Osteocyte (in vitro differentiated cells): Measurements from ENCODE around the gene ZCCHC7. TPM values are rescaled to one million over a fixed set of nuclear protein-coding genes. Genes with fewer than 3 reads are reported as not detected.
"Not testable (repeated sequence)": the region's sequence is repeated elsewhere in the genome, so short reads cannot be mapped to it uniquely, and the experiment has no call there.

ENCODE experiments used
- DNase-seq: peaks from one replicate; pipeline ENCODE4 v3.0.0; 2021; ENCODE audit warnings: mixed read lengths; ENCODE audit not compliant: unreplicated experiment; ENCODE audit errors: extremely low spot score
- H3K27ac Mint-ChIP-seq: one replicate; pipeline ENCODE4 v1.8.0; 2021; ENCODE audit warnings: mild to moderate bottlenecking, mixed read lengths; ENCODE audit not compliant: unreplicated experiment
- H3K27me3 Mint-ChIP-seq: one replicate; pipeline ENCODE4 v1.8.0; 2021; ENCODE audit warnings: mixed read lengths; ENCODE audit not compliant: unreplicated experiment
- H3K36me3 Mint-ChIP-seq: one replicate; pipeline ENCODE4 v1.8.0; 2021; ENCODE audit warnings: mixed read lengths; ENCODE audit not compliant: unreplicated experiment
- H3K4me1 Mint-ChIP-seq: one replicate; pipeline ENCODE4 v1.8.0; 2021; ENCODE audit warnings: mixed read lengths; ENCODE audit not compliant: unreplicated experiment
- H3K4me3 Mint-ChIP-seq: one replicate; pipeline ENCODE4 v1.8.0; 2021; ENCODE audit warnings: mild to moderate bottlenecking, moderate library complexity, mixed read lengths; ENCODE audit not compliant: unreplicated experiment
- H3K9me3 Mint-ChIP-seq: one replicate; pipeline ENCODE4 v1.8.0; 2021; ENCODE audit warnings: mixed read lengths; ENCODE audit not compliant: unreplicated experiment
- CTCF ChIP-seq: fragments of 200-600 bp; sonication (generic); IDR thresholded peaks from 2 replicates; pipeline ENCODE4 v1.5.0; 2021; ENCODE audit warnings: antibody characterized with exemption, mild to moderate bottlenecking, moderate library complexity
- long read RNA-seq: library from polyadenylated mRNA; unstranded; transcript quantifications from one replicate; pipeline ENCODE4 v2.0.0, GENCODE V29; 2021
- total RNA-seq: library from RNA; stranded (reverse); gene quantifications from 2 replicates; pipeline ENCODE4 v1.2.1, GENCODE V29; 2021

Gene ZCCHC7
- 22.8 and 27.1 TPM in 2 replicates for total RNA-seq
- long read RNA-seq, transcript ZCCHC7-202 (9 exons, 2,619 nt): major isoform, 56 of 151 reads
- long read RNA-seq, partial matches to known transcripts: 40 of 151 reads
- long read RNA-seq, other reads (novel, unspliced or antisense): 55 of 151 reads

- H3K9me3 Mint-ChIP-seq: peaks cover 3% of the 10 kb centered on the region
- H3K27me3 Mint-ChIP-seq: no peaks in the 10 kb centered on the region
- peaks cover 3% of the 10 kb centered on the region for H3K36me3 Mint-ChIP-seq
- no peak for TF ChIP-seq CTCF
- H3K27ac Mint-ChIP-seq: peak within 1 kb of the TSS; percentile 99
- peak; percentile 99 for DNase-seq
- H3K4me3 Mint-ChIP-seq: peak within 1 kb of the TSS; percentile 98
- H3K4me1 Mint-ChIP-seq: peaks cover 33% of the 10 kb centered on the region
Observed at GRCh38 chr9:37119907-37120842, at the start of gene ZCCHC7. Gene ZCCHC7 (plus strand): TSS chr9:37120574.

- H3K27me3 Mint-ChIP-seq: peaks cover 45% of the 10 kb centered on the region
- H3K4me1 Mint-ChIP-seq, H3K27ac Mint-ChIP-seq, H3K4me3 Mint-ChIP-seq, DNase-seq, H3K36me3 Mint-ChIP-seq, H3K9me3 Mint-ChIP-seq: not testable (repeated sequence)
Observed at GRCh38 chr9:37074790-37075189, 45.6 kb upstream of the ZCCHC7 start.

- H3K4me3 Mint-ChIP-seq: peak overlapping the region; percentile 98
- peaks cover 32% of the 10 kb centered on the region for H3K4me1 Mint-ChIP-seq
- H3K36me3 Mint-ChIP-seq: peaks cover 4% of the 10 kb centered on the region
- peaks cover 17% of the 10 kb centered on the region for H3K27me3 Mint-ChIP-seq
- DNase-seq: peak; percentile 96
- H3K27ac Mint-ChIP-seq: peak overlapping the region; percentile 95
- no peaks in the 10 kb centered on the region for H3K9me3 Mint-ChIP-seq
- no peak for TF ChIP-seq CTCF
Observed at GRCh38 chr9:37079370-37080164, 40.8 kb upstream of the ZCCHC7 start.

GRCh38 chr9:37080165-37080628 lies 40.2 kb upstream of the ZCCHC7 start:
- H3K27ac Mint-ChIP-seq: peak overlapping the region; percentile 95
- peaks cover 32% of the 10 kb centered on the region for H3K4me1 Mint-ChIP-seq
- not testable (repeated sequence) for H3K36me3 Mint-ChIP-seq, H3K9me3 Mint-ChIP-seq, DNase-seq
- peaks cover 13% of the 10 kb centered on the region for H3K27me3 Mint-ChIP-seq
- peak overlapping the region; percentile 98 for H3K4me3 Mint-ChIP-seq

GRCh38 chr9:37081507-37081906 lies 38.9 kb upstream of the ZCCHC7 start:
- not testable (repeated sequence) for H3K9me3 Mint-ChIP-seq, H3K27me3 Mint-ChIP-seq, DNase-seq, H3K27ac Mint-ChIP-seq, H3K36me3 Mint-ChIP-seq
- H3K4me1 Mint-ChIP-seq: peaks cover 32% of the 10 kb centered on the region
- H3K4me3 Mint-ChIP-seq: peak overlapping the region; percentile 98

- peaks cover 16% of the 10 kb centered on the region for H3K36me3 Mint-ChIP-seq
- no peaks in the 10 kb centered on the region for H3K27me3 Mint-ChIP-seq
- no peak overlapping the region for H3K27ac Mint-ChIP-seq
- H3K4me1 Mint-ChIP-seq: peaks cover 32% of the 10 kb centered on the region
- H3K4me3 Mint-ChIP-seq: no peak overlapping the region
- TF ChIP-seq CTCF: no peak
- no peaks in the 10 kb centered on the region for H3K9me3 Mint-ChIP-seq
- DNase-seq: no peak
Observed at GRCh38 chr9:37082214-37082765, 38.1 kb upstream of the ZCCHC7 start.
